ENCODE data around the gene FAR1.

The FAR1 gene

DNA sequence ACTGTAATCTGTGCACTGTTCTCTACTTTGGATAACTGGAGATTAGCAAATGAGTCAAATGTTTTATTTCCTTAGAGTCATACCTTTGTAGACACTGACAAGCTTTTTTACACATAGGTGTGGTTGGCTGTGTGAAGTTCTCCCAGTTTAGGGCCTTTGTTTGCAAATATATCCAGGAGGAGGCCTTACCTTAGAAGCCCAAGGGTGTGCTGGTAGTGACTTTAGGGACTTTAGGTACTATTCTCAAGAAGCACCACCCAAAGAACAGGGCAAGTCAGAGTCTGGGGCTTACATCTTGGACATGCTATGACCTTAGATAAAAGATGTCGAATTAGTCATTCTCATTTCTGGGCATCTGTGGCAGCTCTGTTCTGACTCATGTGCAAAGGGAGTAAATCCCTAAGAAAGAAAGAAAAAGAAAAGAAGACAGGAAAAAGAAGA lies 4.8 kb upstream of the FAR1 start:
- Histone ChIP-seq H3K9ac (ENCODE audit: low read length) (no peak overlapping the region), H3K27me3 (ENCODE audit: insufficient read depth, low read length) (no peaks in the 10 kb centered on the region), H3K4me1 (ENCODE audit: insufficient read depth, low read length, severe bottlenecking) (peaks cover 11% of the 10 kb centered on the region), H3K36me3 (ENCODE audit: insufficient read depth, low read length) (no peaks in the 10 kb centered on the region), H2AFZ (ENCODE audit: low read length) (no peak overlapping the region), H3K27ac (ENCODE audit: low read depth, low read length, poor library complexity, severe bottlenecking) (no peak overlapping the region), H4K20me1 (ENCODE audit: insufficient read depth, low read length) (no peaks in the 10 kb centered on the region), H3K4me3 (ENCODE audit: low read depth, low read length, poor library complexity, severe bottlenecking) (no peak overlapping the region), H3K9me2 (ENCODE audit: low read depth, low read length) (no peaks in the 10 kb centered on the region), H3K79me2 (ENCODE audit: insufficient read depth, low read length) (no peaks in the 10 kb centered on the region), H3K9me3 (ENCODE audit: low read length) (no peaks in the 10 kb centered on the region), H3K4me2 (ENCODE audit: low read length) (no peak overlapping the region), H3F3A (ENCODE audit: insufficient read depth, low read length) (no peaks in the 10 kb centered on the region)
- TF ChIP-seq CTCF (IDR thresholded peaks at IDR 0.05; ENCODE audit: low read length) (no peak), EZH2 (IDR thresholded peaks at IDR 0.05; ENCODE audit: borderline replicate concordance, low read length) (no peak)

DNA sequence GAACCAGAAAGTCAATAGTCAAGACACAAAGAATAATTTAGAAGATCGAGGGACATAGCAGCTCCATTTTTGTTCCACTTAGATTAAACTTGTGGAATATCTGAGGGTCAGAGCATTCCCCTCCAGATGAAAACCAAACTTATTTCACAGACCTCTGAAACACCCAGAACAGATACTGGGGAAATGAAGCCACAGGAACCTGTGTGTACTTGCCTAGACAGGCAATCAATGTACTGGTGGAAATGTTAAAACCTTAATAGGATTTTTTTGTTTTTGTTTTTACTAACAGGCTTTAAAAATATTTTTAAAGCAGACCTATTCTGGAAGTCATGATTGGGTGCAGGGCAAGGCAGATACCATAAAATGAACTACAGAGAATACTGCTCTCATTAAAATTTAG lies 4.1 kb upstream of the FAR1 start:
- H3K4me3 ChIP-seq (ENCODE audit: low read depth, low read length, poor library complexity, severe bottlenecking): no peak overlapping the region
- peaks cover 4% of the 10 kb centered on the region for H3K79me2 ChIP-seq (ENCODE audit: insufficient read depth, low read length)
- H3K4me2 ChIP-seq (ENCODE audit: low read length): no peak overlapping the region
- no peaks in the 10 kb centered on the region for H3K27me3 ChIP-seq (ENCODE audit: insufficient read depth, low read length)
- no peaks in the 10 kb centered on the region for H3K9me3 ChIP-seq (ENCODE audit: low read length)
- H2AFZ ChIP-seq (ENCODE audit: low read length): no peak overlapping the region
- no peaks in the 10 kb centered on the region for H4K20me1 ChIP-seq (ENCODE audit: insufficient read depth, low read length)
- peaks cover 11% of the 10 kb centered on the region for H3K4me1 ChIP-seq (ENCODE audit: insufficient read depth, low read length, severe bottlenecking)
- no peak for TF ChIP-seq CTCF (IDR thresholded peaks at IDR 0.05; ENCODE audit: low read length)
- TF ChIP-seq EZH2 (IDR thresholded peaks at IDR 0.05; ENCODE audit: borderline replicate concordance, low read length): no peak
- no peak overlapping the region for H3K27ac ChIP-seq (ENCODE audit: low read depth, low read length, poor library complexity, severe bottlenecking)
- no peak overlapping the region for H3K9ac ChIP-seq (ENCODE audit: low read length)
- no peaks in the 10 kb centered on the region for H3K36me3 ChIP-seq (ENCODE audit: insufficient read depth, low read length)
- H3K9me2 ChIP-seq (ENCODE audit: low read depth, low read length): no peaks in the 10 kb centered on the region
- H3F3A ChIP-seq (ENCODE audit: insufficient read depth, low read length): no peaks in the 10 kb centered on the region

GRCh38 chr11:13666708-13667107 lies 1.8 kb upstream of the FAR1 start:
- H4K20me1 ChIP-seq (ENCODE audit: insufficient read depth, low read length): no peaks in the 10 kb centered on the region
- no peak overlapping the region for H3K4me2 ChIP-seq (ENCODE audit: low read length)
- H3K4me1 ChIP-seq (ENCODE audit: insufficient read depth, low read length, severe bottlenecking): peaks cover 32% of the 10 kb centered on the region
- H3K9ac ChIP-seq (ENCODE audit: low read length): no peak overlapping the region
- H3K9me3 ChIP-seq (ENCODE audit: low read length): no peaks in the 10 kb centered on the region
- H3K36me3 ChIP-seq (ENCODE audit: insufficient read depth, low read length): peaks cover 8% of the 10 kb centered on the region; the same call in 1 of the 2 replicates
- no peak overlapping the region for H3K27ac ChIP-seq (ENCODE audit: low read depth, low read length, poor library complexity, severe bottlenecking)
- H3F3A ChIP-seq (ENCODE audit: insufficient read depth, low read length): no peaks in the 10 kb centered on the region
- TF ChIP-seq CTCF (IDR thresholded peaks at IDR 0.05; ENCODE audit: low read length) (no peak), EZH2 (IDR thresholded peaks at IDR 0.05; ENCODE audit: borderline replicate concordance, low read length) (no peak)
- peaks cover 28% of the 10 kb centered on the region for H3K79me2 ChIP-seq (ENCODE audit: insufficient read depth, low read length)
- no peak overlapping the region for H3K4me3 ChIP-seq (ENCODE audit: low read depth, low read length, poor library complexity, severe bottlenecking)
- no peaks in the 10 kb centered on the region for H3K9me2 ChIP-seq (ENCODE audit: low read depth, low read length)
- H3K27me3 ChIP-seq (ENCODE audit: insufficient read depth, low read length): no peaks in the 10 kb centered on the region
- no peak overlapping the region for H2AFZ ChIP-seq (ENCODE audit: low read length)

All from OCI-LY1 (cell line).